GM23338 (cell line): ENCODE data around the gene TNIP1. TPM values are rescaled to one million over a fixed set of nuclear protein-coding genes. Genes with fewer than 3 reads are reported as not detected.

Experiments
- ATAC-seq: fragments of 200-7000 bp; cut with Tn5 transposase; 3 replicates; pipeline ENCODE4 v1.9.1; 2020
- DNase-seq: peaks from one replicate; pipeline ENCODE4 v3.0.0-alpha.2; 2015; ENCODE audit warnings: low spot score
- H2AFZ ChIP-seq: fragments of 200-600 bp; sonication (generic); 2 replicates; pipeline ENCODE4 v1.8.0; 2016; ENCODE audit warnings: antibody characterized with exemption, mild to moderate bottlenecking, moderate library complexity
- H3F3A ChIP-seq: fragments of 200-600 bp; sonication (generic); replicated peaks from 2 replicates; pipeline ENCODE4 v1.8.0; 2017; ENCODE audit warnings: antibody characterized with exemption, mixed run types, low read depth
- H3K27ac ChIP-seq: fragments of 200-600 bp; sonication (generic); 2 replicates; pipeline ENCODE4 v1.6.1; 2016; ENCODE audit warnings: low read depth
- H3K27me3 ChIP-seq: fragments of 200-600 bp; sonication (generic); 2 replicates; pipeline ENCODE4 v1.8.0; 2016; ENCODE audit warnings: mild to moderate bottlenecking, mixed run types, moderate library complexity; ENCODE audit not compliant: insufficient read depth
- H3K36me3 ChIP-seq: fragments of 200-600 bp; sonication (generic); 2 replicates; pipeline ENCODE4 v1.8.0; 2016; ENCODE audit warnings: mild to moderate bottlenecking; ENCODE audit not compliant: insufficient read depth
- H3K4me1 ChIP-seq: fragments of 200-600 bp; sonication (generic); 2 replicates; pipeline ENCODE4 v1.8.0; 2016; ENCODE audit warnings: mild to moderate bottlenecking, moderate library complexity; ENCODE audit not compliant: insufficient read depth
- H3K4me2 ChIP-seq: fragments of 200-600 bp; sonication (generic); 2 replicates; pipeline ENCODE4 v1.7.1; 2017; ENCODE audit warnings: mixed run types
- H3K4me3 ChIP-seq: fragments of 200-600 bp; sonication (generic); 2 replicates; pipeline ENCODE4 v1.6.1; 2016; ENCODE audit warnings: mixed run types
- H3K79me2 ChIP-seq: fragments of 200-600 bp; sonication (generic); replicated peaks from 2 replicates; pipeline ENCODE4 v1.8.0; 2017; ENCODE audit warnings: mild to moderate bottlenecking; ENCODE audit not compliant: insufficient read depth
- H3K9me2 ChIP-seq: fragments of 200-600 bp; sonication (generic); 2 replicates; pipeline ENCODE4 v1.8.0; 2017; ENCODE audit not compliant: insufficient read depth
- H4K20me1 ChIP-seq: fragments of 200-600 bp; sonication (generic); replicated peaks from 2 replicates; pipeline ENCODE4 v1.8.0; 2017; ENCODE audit warnings: mild to moderate bottlenecking; ENCODE audit not compliant: insufficient read depth
- H3K27ac Mint-ChIP-seq: 2 replicates; pipeline ENCODE4 v1.8.0; 2020; ENCODE audit warnings: inconsistent platforms, mild to moderate bottlenecking, moderate library complexity, mixed read lengths
- H3K27me3 Mint-ChIP-seq: 3 replicates; pipeline ENCODE4 v1.8.0; 2022; ENCODE audit warnings: low read depth, mild to moderate bottlenecking, moderate library complexity, mixed read lengths, inconsistent platforms; ENCODE audit not compliant: insufficient read depth, poor library complexity
- H3K36me3 Mint-ChIP-seq: 3 replicates; pipeline ENCODE4 v1.8.0; 2021; ENCODE audit warnings: low read depth, mild to moderate bottlenecking, inconsistent platforms, moderate library complexity, mixed read lengths
- H3K4me1 Mint-ChIP-seq: 3 replicates; pipeline ENCODE4 v1.8.0; 2020; ENCODE audit warnings: mild to moderate bottlenecking, inconsistent platforms, mixed read lengths
- H3K4me3 Mint-ChIP-seq: 3 replicates; pipeline ENCODE4 v1.8.0; 2021; ENCODE audit warnings: moderate library complexity, mild to moderate bottlenecking, inconsistent platforms, mixed read lengths
- H3K9me3 Mint-ChIP-seq: 3 replicates; pipeline ENCODE4 v1.8.0; 2020; ENCODE audit warnings: moderate library complexity, mild to moderate bottlenecking, inconsistent platforms, mixed read lengths
- CREB1 ChIP-seq: fragments of 250-450 bp; sonication (Bioruptor Pico); IDR thresholded peaks from 2 replicates; pipeline ENCODE4 v1.5.0; 2020; ENCODE audit warnings: low read depth, mild to moderate bottlenecking, moderate library complexity
- EZH2 ChIP-seq: fragments of 200-600 bp; sonication (generic); IDR thresholded peaks from one replicate; pipeline ENCODE4 v1.8.0; 2017; ENCODE audit warnings: antibody characterized with exemption, mild to moderate bottlenecking, low read depth; ENCODE audit not compliant: unreplicated experiment
- EZH2phosphoT487 ChIP-seq: fragments of 200-600 bp; sonication (generic); IDR thresholded peaks from one replicate; pipeline ENCODE4 v1.8.1; 2018; ENCODE audit warnings: antibody characterized with exemption; ENCODE audit not compliant: unreplicated experiment
- JUNB ChIP-seq: IDR thresholded peaks from one replicate; pipeline ENCODE4 v1.6.1; 2016; ENCODE audit warnings: antibody characterized with exemption; ENCODE audit not compliant: unreplicated experiment
- NANOG ChIP-seq: IDR thresholded peaks from 2 replicates; pipeline ENCODE4 v1.6.1; 2016; ENCODE audit warnings: antibody characterized with exemption, borderline replicate concordance
- POLR2AphosphoS5 ChIP-seq: IDR thresholded peaks from 2 replicates; pipeline ENCODE4 v1.6.1; 2016; ENCODE audit warnings: antibody characterized with exemption, low read depth
- STAT1 ChIP-seq: IDR thresholded peaks from one replicate; pipeline ENCODE4 v1.6.1; 2016; ENCODE audit warnings: antibody characterized with exemption; ENCODE audit not compliant: unreplicated experiment
- ZNF114 ChIP-seq: fragments of 250-450 bp; sonication (Bioruptor Pico); IDR thresholded peaks from 2 replicates; pipeline ENCODE4 v1.5.0; 2020; ENCODE audit warnings: mild to moderate bottlenecking, moderate library complexity
- ZNF331 ChIP-seq: fragments of 250-450 bp; sonication (Bioruptor Pico); IDR thresholded peaks from 2 replicates; pipeline ENCODE4 v1.5.0; 2020; ENCODE audit warnings: low read depth, mild to moderate bottlenecking, moderate library complexity
- polyA plus RNA-seq: library from polyadenylated mRNA; unstranded; fragments of >200 nt; fragmentation: Nextera tagmentation; extraction: Ambion mirVana; gene quantifications from 2 replicates; pipeline ENCODE4 v1.2.1, GENCODE V29; 2016
- total RNA-seq: library from RNA; depleted of rRNA; stranded (reverse); fragments of >200 nt; shearing (Covaris generic); gene quantifications from 2 replicates; pipeline ENCODE4 v1.2.3, GENCODE V29; 2014
- TF ChIP-seq, protein P1 (sequence below): IDR thresholded peaks from one replicate; pipeline ENCODE4 v1.6.1; 2018; ENCODE audit warnings: antibody characterized with exemption; ENCODE audit not compliant: unreplicated experiment
- TF ChIP-seq, protein P2 (sequence below), 2 experiments: fragments of 200-600 bp in 1 of 2; sonication (generic) in 1 of 2; conservative IDR thresholded peaks; 2 replicates each; pipeline versions ENCODE4 v1.5.1 to v1.6.1; 2016 to 2017; ENCODE audit warnings: antibody characterized with exemption in 2 of 2, low read depth in 2 of 2, mild to moderate bottlenecking in 2 of 2, moderate library complexity in 1 of 2
- TF ChIP-seq, protein P3 (sequence below): IDR thresholded peaks from 2 replicates; pipeline ENCODE4 v1.6.1; 2016; ENCODE audit warnings: antibody characterized with exemption
- TF ChIP-seq, protein P4 (sequence below): fragments of 250-450 bp; sonication (Bioruptor Pico); IDR thresholded peaks from 2 replicates; pipeline ENCODE4 v1.5.0; 2020; ENCODE audit warnings: mild to moderate bottlenecking, moderate library complexity

The TNIP1 gene
- total and polyA plus RNA-seq, 2 experiments from 2014 or later, result 10.3 to 29.6 TPM

DNA sequence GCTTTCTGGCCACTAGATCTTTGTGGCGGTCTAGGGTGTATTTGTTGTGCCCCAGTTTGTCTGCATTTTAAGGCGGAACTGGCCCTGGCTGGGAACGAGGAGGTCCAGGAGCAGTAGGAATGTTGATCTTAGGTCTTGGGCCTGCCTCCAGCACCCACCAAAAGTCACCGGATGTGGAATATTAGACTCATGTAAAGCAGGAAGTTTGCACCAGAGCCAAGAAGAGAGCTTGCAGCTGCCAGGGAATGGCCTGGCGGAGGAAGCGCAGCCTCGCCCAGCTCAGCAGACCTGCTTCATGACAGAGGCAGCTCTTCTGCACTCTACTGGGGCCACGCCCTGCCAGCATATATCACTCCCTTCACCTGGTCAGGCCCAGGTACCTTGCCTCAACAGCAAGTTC lies 57.2 kb downstream of the TNIP1 start:
- Histone ChIP-seq H3K4me3 (no peak overlapping the region), H3K4me1 (peaks cover 4% of the 10 kb centered on the region; the same call in 1 of the 2 replicates), H3K4me2 (no peak overlapping the region), H4K20me1 (peaks cover 3% of the 10 kb centered on the region; the same call in 1 of the 2 replicates), H2AFZ (no peak overlapping the region), H3K27ac (no peak overlapping the region), H3K27me3 (peaks cover 15% of the 10 kb centered on the region; the same call in 1 of the 2 replicates), H3K79me2 (no peaks in the 10 kb centered on the region), H3K36me3 (no peaks in the 10 kb centered on the region), H3F3A (no peaks in the 10 kb centered on the region), H3K9me2 (no peaks in the 10 kb centered on the region)
- no peaks in the 10 kb centered on the region for H3K9me3 Mint-ChIP-seq
- TF ChIP-seq, protein P1, sequence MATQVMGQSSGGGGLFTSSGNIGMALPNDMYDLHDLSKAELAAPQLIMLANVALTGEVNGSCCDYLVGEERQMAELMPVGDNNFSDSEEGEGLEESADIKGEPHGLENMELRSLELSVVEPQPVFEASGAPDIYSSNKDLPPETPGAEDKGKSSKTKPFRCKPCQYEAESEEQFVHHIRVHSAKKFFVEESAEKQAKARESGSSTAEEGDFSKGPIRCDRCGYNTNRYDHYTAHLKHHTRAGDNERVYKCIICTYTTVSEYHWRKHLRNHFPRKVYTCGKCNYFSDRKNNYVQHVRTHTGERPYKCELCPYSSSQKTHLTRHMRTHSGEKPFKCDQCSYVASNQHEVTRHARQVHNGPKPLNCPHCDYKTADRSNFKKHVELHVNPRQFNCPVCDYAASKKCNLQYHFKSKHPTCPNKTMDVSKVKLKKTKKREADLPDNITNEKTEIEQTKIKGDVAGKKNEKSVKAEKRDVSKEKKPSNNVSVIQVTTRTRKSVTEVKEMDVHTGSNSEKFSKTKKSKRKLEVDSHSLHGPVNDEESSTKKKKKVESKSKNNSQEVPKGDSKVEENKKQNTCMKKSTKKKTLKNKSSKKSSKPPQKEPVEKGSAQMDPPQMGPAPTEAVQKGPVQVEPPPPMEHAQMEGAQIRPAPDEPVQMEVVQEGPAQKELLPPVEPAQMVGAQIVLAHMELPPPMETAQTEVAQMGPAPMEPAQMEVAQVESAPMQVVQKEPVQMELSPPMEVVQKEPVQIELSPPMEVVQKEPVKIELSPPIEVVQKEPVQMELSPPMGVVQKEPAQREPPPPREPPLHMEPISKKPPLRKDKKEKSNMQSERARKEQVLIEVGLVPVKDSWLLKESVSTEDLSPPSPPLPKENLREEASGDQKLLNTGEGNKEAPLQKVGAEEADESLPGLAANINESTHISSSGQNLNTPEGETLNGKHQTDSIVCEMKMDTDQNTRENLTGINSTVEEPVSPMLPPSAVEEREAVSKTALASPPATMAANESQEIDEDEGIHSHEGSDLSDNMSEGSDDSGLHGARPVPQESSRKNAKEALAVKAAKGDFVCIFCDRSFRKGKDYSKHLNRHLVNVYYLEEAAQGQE, result no peak
- no peak for TF ChIP-seq ZNF114 (CRISPR knock-in tag)
- TF ChIP-seq JUNB, result no peak
- TF ChIP-seq, protein P2, sequence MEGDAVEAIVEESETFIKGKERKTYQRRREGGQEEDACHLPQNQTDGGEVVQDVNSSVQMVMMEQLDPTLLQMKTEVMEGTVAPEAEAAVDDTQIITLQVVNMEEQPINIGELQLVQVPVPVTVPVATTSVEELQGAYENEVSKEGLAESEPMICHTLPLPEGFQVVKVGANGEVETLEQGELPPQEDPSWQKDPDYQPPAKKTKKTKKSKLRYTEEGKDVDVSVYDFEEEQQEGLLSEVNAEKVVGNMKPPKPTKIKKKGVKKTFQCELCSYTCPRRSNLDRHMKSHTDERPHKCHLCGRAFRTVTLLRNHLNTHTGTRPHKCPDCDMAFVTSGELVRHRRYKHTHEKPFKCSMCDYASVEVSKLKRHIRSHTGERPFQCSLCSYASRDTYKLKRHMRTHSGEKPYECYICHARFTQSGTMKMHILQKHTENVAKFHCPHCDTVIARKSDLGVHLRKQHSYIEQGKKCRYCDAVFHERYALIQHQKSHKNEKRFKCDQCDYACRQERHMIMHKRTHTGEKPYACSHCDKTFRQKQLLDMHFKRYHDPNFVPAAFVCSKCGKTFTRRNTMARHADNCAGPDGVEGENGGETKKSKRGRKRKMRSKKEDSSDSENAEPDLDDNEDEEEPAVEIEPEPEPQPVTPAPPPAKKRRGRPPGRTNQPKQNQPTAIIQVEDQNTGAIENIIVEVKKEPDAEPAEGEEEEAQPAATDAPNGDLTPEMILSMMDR (conservative IDR thresholded peaks at IDR 0.05; ENCODE audit: low read depth in 2 of 2), result no peak
- TF ChIP-seq, protein P3, sequence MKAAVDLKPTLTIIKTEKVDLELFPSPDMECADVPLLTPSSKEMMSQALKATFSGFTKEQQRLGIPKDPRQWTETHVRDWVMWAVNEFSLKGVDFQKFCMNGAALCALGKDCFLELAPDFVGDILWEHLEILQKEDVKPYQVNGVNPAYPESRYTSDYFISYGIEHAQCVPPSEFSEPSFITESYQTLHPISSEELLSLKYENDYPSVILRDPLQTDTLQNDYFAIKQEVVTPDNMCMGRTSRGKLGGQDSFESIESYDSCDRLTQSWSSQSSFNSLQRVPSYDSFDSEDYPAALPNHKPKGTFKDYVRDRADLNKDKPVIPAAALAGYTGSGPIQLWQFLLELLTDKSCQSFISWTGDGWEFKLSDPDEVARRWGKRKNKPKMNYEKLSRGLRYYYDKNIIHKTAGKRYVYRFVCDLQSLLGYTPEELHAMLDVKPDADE, result no peak
- TF ChIP-seq, protein P4, sequence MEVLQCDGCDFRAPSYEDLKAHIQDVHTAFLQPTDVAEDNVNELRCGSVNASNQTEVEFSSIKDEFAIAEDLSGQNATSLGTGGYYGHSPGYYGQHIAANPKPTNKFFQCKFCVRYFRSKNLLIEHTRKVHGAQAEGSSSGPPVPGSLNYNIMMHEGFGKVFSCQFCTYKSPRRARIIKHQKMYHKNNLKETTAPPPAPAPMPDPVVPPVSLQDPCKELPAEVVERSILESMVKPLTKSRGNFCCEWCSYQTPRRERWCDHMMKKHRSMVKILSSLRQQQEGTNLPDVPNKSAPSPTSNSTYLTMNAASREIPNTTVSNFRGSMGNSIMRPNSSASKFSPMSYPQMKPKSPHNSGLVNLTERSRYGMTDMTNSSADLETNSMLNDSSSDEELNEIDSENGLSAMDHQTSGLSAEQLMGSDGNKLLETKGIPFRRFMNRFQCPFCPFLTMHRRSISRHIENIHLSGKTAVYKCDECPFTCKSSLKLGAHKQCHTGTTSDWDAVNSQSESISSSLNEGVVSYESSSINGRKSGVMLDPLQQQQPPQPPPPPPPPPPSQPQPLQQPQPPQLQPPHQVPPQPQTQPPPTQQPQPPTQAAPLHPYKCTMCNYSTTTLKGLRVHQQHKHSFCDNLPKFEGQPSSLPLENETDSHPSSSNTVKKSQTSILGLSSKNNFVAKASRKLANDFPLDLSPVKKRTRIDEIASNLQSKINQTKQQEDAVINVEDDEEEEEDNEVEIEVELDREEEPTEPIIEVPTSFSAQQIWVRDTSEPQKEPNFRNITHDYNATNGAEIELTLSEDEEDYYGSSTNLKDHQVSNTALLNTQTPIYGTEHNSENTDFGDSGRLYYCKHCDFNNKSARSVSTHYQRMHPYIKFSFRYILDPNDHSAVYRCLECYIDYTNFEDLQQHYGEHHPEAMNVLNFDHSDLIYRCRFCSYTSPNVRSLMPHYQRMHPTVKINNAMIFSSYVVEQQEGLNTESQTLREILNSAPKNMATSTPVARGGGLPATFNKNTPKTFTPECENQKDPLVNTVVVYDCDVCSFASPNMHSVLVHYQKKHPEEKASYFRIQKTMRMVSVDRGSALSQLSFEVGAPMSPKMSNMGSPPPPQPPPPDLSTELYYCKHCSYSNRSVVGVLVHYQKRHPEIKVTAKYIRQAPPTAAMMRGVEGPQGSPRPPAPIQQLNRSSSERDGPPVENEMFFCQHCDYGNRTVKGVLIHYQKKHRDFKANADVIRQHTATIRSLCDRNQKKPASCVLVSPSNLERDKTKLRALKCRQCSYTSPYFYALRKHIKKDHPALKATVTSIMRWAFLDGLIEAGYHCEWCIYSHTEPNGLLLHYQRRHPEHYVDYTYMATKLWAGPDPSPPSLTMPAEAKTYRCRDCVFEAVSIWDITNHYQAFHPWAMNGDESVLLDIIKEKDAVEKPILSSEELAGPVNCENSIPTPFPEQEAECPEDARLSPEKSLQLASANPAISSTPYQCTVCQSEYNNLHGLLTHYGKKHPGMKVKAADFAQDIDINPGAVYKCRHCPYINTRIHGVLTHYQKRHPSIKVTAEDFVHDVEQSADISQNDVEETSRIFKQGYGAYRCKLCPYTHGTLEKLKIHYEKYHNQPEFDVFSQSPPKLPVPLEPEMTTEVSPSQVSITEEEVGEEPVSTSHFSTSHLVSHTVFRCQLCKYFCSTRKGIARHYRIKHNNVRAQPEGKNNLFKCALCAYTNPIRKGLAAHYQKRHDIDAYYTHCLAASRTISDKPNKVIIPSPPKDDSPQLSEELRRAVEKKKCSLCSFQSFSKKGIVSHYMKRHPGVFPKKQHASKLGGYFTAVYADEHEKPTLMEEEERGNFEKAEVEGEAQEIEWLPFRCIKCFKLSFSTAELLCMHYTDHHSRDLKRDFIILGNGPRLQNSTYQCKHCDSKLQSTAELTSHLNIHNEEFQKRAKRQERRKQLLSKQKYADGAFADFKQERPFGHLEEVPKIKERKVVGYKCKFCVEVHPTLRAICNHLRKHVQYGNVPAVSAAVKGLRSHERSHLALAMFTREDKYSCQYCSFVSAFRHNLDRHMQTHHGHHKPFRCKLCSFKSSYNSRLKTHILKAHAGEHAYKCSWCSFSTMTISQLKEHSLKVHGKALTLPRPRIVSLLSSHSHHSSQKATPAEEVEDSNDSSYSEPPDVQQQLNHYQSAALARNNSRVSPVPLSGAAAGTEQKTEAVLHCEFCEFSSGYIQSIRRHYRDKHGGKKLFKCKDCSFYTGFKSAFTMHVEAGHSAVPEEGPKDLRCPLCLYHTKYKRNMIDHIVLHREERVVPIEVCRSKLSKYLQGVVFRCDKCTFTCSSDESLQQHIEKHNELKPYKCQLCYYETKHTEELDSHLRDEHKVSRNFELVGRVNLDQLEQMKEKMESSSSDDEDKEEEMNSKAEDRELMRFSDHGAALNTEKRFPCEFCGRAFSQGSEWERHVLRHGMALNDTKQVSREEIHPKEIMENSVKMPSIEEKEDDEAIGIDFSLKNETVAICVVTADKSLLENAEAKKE (CRISPR knock-in tag), result no peak
- no peak for TF ChIP-seq NANOG
- no peak for TF ChIP-seq POLR2AphosphoS5
- no peak for TF ChIP-seq EZH2phosphoT487
- TF ChIP-seq CREB1 (CRISPR knock-in tag), result no peak
- TF ChIP-seq STAT1, result no peak
- TF ChIP-seq ZNF331, result no peak
- TF ChIP-seq EZH2, result no peak
- DNase-seq, result no peak
- no peak overlapping the region for H3K27ac Mint-ChIP-seq
- ATAC-seq, result no peak
- peaks cover 14% of the 10 kb centered on the region for H3K27me3 Mint-ChIP-seq
- H3K4me3 Mint-ChIP-seq, result no peak overlapping the region
- no peaks in the 10 kb centered on the region; the same call in 1 of the 3 replicates for H3K4me1 Mint-ChIP-seq
- H3K36me3 Mint-ChIP-seq, result peaks cover 4% of the 10 kb centered on the region; the same call in 2 of the 3 replicates
